ENCODE results near the gene GLI2.

The GLI2 gene

GRCh38 chr2:120770641-120771040 lies 35.0 kb downstream of the GLI2 start:
- no peak for DNase-seq (ENCODE audit: low spot score)

GRCh38 chr2:120771111-120771780 lies 35.6 kb downstream of the GLI2 start:
- peak; percentile 57 for DNase-seq (ENCODE audit: low spot score)

- no peak for DNase-seq (ENCODE audit: low spot score)
These were observed 36.1 kb downstream of the GLI2 start for GRCh38 chr2:120771781-120772208.

GRCh38 chr2:120772261-120772660 lies 36.6 kb downstream of the GLI2 start:
- DNase-seq (ENCODE audit: low spot score): no peak

- DNase-seq (ENCODE audit: low spot score): no peak
These were observed 37.6 kb downstream of the GLI2 start for GRCh38 chr2:120773186-120773800.

- DNase-seq (ENCODE audit: low spot score): no peak
These were observed 39.0 kb downstream of the GLI2 start for GRCh38 chr2:120774557-120775160.

GRCh38 chr2:120775194-120775593 lies 39.5 kb downstream of the GLI2 start:
- DNase-seq (ENCODE audit: low spot score): no peak

- DNase-seq (ENCODE audit: low spot score): no peak
These were observed 40.3 kb downstream of the GLI2 start for GRCh38 chr2:120775801-120776589.

GRCh38 chr2:120776649-120777048 lies 41.0 kb downstream of the GLI2 start:
- no peak for DNase-seq (ENCODE audit: low spot score)

GRCh38 chr2:120777170-120777751 lies 41.6 kb downstream of the GLI2 start:
- DNase-seq (ENCODE audit: low spot score): no peak

GRCh38 chr2:120777787-120778186 lies 42.1 kb downstream of the GLI2 start:
- DNase-seq (ENCODE audit: low spot score): no peak

GRCh38 chr2:120778244-120778643 lies 42.6 kb downstream of the GLI2 start:
- no peak for DNase-seq (ENCODE audit: low spot score)

GRCh38 chr2:120779781-120780283 lies 44.2 kb downstream of the GLI2 start:
- DNase-seq (ENCODE audit: low spot score): peak; percentile 82

GRCh38 chr2:120780402-120780801 lies 44.7 kb downstream of the GLI2 start:
- no peak for DNase-seq (ENCODE audit: low spot score)

- no peak for DNase-seq (ENCODE audit: low spot score)
These were observed 47.7 kb downstream of the GLI2 start for GRCh38 chr2:120783371-120783791.

- no peak for DNase-seq (ENCODE audit: low spot score)
These were observed 48.3 kb downstream of the GLI2 start for GRCh38 chr2:120783969-120784372.

All from kidney tubule cell (primary cell).